ENCODE data around the gene FGFRL1.

FGFRL1 gene

GRCh38 chr4:1075225-1075624 lies 63.8 kb downstream of the FGFRL1 start:
- DNase-seq (ENCODE audit: low read depth, low spot score): no peak

DNA sequence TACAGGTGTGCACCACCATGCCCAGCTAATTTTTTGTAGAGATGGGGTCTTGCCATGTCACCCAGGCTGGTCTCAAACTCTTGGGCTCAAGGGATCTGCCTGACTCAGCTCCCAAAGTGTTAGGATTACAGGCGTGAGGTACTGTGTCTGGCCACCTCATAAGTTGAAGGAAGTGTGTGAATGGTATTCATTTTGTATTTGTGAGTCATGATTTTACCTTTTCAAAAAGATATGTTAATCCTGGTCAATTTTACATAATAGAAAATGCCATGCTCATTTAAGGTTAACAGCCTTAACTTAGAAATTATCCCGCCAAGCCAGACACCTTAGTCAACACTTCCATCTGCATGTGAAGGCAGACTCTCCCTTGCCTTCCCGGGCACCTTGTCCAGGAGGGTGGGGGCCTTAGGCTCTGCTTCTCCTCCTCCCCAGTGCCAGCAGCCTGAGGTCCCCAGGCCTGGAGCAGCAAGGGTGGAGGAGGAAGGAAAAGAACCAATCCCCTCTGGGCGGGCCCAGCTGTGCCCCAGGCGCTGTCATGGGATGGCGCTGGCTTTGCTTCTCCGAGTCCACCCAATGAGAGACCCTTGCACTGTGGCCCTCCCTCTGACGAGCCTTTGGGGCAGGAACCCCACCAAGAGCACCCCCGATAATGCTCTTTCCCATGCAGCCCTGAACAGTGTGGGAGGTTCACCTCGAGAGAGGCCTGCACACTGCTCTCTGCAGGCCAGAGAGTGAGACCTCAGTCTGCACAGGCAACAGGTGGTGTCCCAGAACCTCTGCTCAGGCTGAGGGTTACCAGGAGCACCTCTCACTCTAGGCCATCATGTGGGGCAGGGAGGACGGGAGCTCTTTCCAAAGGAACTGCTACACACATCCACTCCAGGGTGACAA lies 64.6 kb downstream of the FGFRL1 start:
- no peak for DNase-seq (ENCODE audit: low read depth, low spot score)

All from brain pericyte (primary cell).